ENCODE measurements around the gene MTMR2.

- TF ChIP-seq, protein P1, sequence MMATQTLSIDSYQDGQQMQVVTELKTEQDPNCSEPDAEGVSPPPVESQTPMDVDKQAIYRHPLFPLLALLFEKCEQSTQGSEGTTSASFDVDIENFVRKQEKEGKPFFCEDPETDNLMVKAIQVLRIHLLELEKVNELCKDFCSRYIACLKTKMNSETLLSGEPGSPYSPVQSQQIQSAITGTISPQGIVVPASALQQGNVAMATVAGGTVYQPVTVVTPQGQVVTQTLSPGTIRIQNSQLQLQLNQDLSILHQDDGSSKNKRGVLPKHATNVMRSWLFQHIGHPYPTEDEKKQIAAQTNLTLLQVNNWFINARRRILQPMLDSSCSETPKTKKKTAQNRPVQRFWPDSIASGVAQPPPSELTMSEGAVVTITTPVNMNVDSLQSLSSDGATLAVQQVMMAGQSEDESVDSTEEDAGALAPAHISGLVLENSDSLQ (IDR thresholded peaks at IDR 0.05), result no peak
- TF ChIP-seq TARDBP (IDR thresholded peaks at IDR 0.05) (no peak), BHLHE40 (IDR thresholded peaks at IDR 0.05; ENCODE audit: borderline replicate concordance) (no peak), ELF4 (IDR thresholded peaks at IDR 0.05) (no peak), FOXM1 (IDR thresholded peaks at IDR 0.05; ENCODE audit: borderline replicate concordance) (no peak), ARNT (IDR thresholded peaks at IDR 0.05) (no peak), LEF1 (IDR thresholded peaks at IDR 0.05; ENCODE audit: borderline replicate concordance) (no peak), L3MBTL2 (conservative IDR thresholded peaks at IDR 0.05) (no peak), SP1 (IDR thresholded peaks at IDR 0.05) (no peak), FOXA1 (IDR thresholded peaks at IDR 0.05) (no peak), FOXK2 (IDR thresholded peaks at IDR 0.05) (no peak), NFRKB (IDR thresholded peaks at IDR 0.05) (no peak)
These were observed 102.3 kb downstream of the MTMR2 start for GRCh38 chr11:95821640-95822039.
